ENCODE measurements around the gene CDC6.
A peak's percentile ranks its signal among the peaks of the same experiment; 100 is the strongest.

Gene CDC6

DNA sequence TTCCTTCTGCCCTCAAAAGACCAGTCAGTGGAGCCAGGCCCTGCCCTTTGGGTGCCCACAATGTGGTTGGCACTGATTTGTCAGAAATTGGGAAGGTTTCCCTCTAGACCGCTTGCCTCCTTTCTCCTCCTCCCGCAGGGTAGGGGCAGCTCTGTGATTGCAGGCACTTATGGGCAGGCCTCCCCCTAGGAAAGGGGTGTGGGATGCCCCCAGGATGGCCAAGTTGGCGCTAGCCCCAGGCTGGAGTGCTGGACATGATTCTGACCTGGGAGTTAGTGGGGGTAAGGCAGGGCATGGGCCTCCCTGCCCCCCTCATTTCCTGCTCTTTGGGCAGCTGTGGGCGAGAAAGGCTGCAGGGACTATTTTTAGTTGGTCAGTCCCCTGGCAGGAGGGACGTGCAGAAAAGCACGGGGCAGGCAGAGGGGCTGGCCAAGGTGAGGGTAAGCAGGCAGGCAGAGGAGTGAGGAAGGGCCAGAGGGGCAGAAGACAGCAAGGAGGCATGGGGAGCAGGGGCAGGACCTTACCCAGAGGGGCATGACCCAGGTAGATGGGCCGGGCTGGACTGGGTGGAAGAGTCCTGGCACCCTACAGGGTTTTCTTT, 24.6 kb downstream of the CDC6 start:
- DNase-seq, result no peak

DNA sequence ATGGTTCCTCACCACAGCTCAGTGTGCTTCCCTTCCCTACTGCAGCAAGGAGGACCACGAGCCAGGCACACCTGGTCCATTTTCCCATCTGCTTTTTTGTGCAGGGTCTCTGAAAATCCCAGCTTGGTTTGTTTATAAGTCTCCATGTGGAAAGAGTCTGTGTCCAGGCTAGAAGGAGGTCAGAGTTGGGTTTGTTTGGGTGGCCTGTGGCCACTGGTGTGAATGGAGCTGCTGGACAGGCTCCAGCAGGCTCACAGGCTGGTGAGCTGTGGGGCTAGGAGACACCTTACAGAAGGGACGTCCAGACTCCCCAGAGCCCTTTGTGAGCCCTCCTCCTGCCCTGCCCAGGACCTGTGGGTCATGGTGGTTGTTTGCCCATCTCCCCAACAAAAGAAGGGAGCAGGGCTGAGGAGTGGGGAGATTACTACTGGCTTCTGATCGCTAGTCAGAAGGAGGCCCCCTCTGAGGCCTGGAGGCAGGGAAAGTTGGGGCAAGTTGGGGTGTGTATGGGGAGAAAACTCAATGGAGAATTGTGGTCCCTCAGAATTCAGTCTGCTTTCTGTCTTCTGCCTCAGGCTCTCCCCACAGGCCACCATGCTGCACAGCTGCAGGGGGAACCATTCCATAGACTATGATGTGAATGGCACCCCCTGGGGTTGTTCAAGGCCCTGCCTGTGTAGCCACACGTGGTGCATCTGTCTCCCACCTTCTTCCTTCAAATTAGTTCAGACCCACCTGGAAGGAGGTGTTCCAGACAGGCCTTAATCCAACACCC, 25.4 kb downstream of the CDC6 start:
- DNase-seq, result no peak

DNA sequence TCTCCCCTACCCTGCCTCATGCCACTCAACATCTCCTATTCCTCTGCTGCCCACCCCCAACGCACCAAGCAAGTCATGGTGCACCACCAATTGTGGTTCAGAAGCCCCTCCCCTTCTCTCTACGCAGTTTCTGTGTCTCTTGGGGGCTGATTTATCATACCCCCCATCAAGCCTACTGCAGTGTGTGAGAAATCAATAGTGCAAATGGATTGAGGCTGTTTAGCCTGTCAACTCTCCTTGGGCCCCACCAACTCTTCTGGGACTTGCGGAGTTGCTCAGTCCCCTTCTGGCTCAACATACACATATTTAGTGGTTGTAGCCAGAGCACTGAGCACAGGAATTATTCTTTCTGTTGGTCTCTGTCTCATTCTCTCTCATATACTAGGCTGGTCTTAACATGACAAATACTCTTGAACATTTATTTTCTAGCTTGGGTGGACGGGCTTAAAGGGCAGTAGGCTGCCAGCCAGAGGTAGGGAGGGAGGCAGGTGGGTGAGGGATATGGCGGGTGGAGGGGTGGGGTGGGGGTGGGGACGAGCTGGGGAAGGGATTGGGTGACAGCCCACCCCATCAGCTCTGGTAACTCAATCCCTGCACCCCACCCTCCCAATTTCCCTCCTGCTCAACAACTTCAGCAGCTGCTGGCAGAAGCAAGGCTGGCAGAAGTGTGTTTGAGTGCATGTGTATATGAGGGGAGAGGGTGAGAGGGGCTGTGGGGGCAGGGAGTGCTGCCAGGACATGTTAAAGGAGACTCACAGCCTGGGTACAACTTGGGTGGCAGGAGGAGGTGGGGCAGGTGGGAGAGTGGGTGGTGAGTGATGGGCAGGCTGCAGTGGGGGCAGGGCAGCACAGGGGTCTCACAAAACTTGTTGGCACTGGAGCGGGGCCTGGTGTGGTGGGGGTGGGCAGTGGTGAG, 26.2 kb downstream of the CDC6 start:
- no peak for DNase-seq

DNA sequence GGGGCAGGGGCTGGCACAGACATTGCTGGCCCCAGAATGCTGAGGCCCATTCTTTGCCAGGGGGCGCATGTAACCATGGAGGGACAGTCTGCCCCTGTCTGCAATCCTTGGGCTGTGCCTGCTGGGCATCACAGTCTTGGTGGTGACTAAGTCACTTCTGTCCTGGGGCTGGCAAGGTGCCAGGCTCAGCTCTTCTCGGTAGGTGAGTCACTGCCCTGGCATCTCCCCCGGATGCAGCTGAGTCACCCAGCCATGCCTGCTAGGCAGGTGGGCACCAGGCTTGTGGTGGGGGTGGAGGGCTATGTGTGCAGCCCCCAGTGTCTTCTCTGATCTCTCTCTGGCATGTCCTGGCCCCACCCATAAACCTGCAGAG, 26.9 kb downstream of the CDC6 start:
- peak; percentile 81 to 91 for DNase-seq

DNA sequence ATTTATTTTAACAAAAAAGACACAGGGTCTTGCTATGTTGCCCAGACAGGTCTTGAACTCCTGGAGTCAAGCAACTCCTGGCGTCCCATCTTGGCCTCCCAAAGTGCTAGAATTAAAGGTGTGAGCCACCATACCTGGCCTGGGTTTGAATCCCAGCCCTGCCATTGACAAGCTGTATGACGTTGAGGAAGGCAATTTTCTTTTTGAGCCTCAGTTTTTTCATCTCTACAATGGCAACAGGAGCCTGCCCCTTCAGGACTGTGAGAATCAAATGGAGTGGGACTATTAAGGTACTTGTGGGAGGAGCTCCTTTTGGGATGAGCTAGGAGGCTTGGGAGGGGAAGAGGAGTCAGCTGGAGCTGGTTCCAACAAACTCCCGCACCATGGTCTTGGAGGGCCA, 27.5 kb downstream of the CDC6 start:
- DNase-seq, result no peak

DNA sequence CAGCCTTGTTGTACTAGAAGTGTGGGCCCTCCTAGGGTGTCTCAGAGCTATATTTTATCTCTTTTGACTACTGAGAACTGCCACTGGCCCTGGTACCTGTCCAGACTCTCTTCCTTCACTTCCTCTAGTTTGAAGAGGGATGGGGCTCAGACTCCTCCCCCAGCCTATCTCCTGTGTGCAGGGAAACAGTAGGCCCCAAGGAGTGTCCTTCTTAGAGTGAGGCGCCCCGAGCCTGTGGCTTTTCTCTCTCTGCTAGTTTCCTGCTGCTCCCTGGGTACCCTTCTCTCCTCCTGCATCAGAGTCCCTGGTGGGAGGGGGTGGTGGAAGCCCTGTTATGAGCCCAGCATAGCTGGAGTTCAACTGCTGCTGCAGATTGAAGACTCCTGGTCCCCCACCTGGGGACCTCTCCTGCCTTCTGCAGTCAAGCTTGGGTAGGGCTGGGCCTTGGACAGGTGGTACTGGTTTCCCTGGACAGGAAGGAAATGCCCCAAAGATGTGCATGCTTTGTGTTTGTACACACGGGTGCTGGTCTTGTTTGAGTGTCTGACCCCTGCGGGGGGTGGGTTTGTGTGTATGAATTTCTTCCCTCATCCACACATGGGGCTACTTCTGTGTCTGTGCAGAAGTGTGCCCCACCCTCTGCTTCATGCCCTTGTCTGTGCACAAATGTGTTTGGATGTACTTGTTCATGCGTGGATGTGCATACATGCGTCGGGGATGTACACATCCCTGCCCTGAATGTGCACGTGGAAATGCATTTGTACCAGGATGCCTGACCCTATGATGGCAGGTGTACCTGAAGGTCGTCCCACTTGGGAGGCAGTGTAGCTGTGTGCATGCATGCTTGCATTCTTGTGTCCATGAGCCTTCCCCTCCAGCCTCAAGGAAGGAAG, 28.2 kb downstream of the CDC6 start:
- DNase-seq, result no peak

DNA sequence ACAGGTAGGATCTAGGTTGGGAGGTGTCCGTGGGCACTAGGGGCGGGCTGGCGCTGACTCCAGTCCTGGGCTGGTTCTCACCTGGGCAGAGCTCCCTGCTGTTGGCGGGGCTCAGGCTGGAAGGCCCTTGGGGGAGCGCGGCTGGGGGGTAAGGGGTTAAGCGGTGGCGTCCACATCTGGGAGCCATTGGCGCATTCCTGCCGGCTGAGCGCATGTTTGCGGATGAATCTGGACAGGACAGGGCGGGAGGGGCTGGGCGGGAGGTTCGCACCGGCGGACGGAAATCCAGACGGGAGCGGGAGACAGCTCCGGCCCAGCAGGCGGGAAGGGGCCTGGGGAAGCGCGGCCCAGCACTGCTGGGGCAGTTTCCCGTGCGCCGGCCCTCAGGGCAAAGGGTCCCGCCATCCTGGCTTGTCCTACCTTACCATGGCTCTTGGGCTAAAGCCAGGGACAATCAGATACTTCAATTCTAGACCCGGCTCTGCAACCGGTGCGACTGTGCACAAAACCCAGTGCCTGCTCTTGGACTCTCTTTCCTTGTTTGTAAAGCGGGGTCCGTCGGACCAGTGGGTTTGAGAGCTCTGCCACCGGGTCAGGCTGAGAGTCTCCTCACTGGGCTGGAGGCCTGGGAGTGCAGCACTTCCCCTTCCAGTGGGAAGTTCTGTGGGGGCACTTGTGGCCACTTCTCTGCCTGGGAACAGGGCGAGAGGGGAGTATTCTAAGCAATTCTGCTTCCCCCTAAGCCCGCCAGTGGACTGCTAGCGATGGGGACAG, 29.1 kb downstream of the CDC6 start:
- no peak for DNase-seq

DNA sequence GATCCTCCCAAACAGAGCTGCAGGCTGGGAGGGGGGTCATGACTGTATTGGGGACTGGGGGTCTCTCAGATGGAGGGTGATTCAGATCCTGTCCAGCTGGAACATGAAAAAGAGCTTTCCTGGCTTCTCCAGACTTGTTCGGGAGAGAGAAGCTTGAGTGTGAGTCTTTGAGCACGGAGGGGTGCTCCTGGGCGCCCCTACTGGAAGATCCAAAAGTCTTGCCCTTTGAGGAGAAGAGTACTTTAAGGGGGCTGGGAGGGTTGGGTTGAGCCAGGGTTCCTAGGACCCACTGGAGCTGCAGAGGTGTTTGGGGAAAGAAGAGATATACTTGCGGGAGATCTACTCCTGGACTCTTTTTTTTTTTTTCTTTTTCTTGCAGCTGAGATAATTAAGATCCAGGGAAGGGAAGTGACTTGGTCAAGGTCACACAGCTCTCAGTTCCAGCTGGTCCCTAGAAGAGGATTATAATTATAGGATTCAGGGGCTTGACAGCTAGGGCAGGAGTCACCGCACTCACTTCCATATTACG, 29.7 kb downstream of the CDC6 start:
- DNase-seq, result peak; percentile 60 to 63

DNA sequence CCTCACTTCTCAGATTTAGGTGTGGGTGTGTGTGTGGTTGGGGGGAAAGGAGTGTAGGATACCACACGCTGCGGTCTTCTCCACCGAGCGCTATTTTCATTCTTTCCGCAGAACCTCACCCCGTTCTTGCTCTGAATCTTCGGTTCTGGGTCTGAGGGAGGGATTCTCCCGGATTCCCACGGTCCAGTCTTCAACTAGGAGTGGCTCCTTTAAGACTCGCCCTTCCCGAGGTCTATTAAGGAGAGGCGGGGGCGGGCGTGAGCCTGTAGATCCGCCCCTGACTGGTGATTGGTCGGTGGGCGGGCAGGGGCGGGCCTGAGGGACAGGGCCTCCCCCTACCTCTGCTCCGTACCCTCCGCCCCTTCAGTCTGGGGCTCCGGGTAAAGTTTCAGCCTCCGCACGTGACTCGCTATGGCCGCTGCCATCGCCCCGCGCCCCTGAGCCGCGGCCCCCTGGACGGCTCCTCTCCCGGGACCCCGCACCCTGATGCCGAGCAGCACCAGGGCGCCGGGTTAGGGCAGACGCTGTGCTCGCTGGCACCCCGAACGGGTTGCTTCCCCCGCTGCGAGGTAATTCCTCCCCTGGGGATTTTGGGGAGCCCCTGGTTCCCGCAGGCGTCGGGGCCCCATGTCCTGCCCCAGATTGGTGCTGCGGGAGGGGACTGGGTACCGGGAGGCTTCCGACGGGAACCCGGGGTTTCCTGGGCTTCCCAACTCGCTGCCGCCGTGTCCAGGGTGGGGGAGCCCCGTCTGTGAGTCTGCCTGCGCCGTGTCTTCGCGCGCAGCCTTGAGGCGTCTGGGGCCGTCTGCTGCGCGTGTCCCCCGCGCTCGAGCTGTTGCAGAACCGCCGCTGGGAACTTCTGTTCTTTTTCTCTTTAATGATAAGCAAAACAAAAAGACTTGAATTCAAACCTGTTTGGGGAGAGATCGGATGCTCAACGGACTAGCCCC, 30.5 kb downstream of the CDC6 start:
- DNase-seq, result peak; percentile 93 to 94

DNA sequence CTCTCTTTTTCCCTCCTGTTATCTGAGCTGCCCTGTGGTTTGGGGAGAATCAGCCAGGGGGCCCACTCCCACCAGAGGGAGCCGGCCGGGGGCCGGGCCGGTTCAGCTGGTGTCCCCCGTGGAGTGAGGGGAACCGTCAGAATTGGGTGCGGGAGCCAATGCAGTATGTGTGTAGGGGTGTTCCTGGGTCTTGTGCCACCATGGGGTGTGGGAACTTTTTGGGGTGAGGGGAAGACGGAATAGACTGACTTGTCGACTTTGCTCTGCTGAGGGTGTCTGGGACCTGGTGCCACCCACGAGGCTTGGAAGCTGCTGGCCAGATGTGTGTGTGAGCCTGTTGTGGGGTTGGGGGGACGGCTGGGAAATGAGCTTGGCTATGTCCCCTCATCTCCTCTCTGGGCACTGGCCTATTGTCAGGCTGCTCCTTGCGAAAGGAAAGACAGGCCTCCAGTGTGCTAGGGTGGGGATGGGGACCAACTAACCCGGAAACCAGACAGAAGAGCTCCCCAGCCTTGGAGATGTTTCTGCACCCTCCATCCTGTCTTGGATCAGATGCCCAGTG, 31.2 kb downstream of the CDC6 start:
- DNase-seq, result peak in 1 of 2 donors; percentile 45

DNA sequence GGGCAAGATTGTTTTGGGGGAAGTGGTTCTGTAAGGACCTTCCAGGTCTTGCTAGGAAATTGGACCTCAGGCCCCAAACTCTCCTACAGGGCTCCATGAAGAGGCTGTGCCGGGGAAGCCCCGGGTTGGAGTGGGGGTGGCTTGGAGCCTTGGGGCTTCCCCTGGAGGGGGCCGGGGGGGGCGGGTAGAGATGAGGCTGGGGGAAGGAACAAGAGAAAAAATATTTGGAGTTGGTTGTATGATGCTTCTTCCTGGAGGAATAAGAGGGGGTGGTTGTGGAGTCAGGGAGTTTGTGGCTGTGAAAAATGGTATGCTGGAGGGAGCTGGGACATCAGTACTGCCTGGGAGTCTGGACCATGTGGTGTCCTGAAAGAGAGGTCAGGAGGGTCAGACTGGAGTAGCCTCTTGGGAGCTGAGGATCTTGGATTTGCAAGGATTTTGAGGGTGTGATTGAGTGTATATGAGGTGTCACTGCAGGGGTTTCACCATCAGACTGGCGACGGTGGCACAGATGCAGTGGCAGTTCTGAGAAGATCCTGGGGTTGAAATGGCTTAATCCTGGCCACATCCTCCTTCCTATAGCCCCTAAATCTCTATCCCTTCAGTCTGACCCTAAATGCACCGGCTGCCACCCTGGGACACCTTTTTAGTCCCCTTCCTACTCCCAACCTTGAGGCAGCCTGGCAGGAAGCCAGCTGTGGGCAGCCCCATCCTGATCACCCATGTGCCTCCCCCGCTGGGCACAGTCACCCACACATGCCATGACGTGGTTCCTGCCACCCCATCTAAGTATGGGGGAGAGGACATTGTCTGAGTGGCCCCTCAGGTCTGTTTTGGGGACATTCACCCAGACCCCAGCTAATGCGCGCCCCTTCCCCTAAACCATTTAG, 32.2 kb downstream of the CDC6 start:
- DNase-seq, result peak; percentile 88 to 89

DNA sequence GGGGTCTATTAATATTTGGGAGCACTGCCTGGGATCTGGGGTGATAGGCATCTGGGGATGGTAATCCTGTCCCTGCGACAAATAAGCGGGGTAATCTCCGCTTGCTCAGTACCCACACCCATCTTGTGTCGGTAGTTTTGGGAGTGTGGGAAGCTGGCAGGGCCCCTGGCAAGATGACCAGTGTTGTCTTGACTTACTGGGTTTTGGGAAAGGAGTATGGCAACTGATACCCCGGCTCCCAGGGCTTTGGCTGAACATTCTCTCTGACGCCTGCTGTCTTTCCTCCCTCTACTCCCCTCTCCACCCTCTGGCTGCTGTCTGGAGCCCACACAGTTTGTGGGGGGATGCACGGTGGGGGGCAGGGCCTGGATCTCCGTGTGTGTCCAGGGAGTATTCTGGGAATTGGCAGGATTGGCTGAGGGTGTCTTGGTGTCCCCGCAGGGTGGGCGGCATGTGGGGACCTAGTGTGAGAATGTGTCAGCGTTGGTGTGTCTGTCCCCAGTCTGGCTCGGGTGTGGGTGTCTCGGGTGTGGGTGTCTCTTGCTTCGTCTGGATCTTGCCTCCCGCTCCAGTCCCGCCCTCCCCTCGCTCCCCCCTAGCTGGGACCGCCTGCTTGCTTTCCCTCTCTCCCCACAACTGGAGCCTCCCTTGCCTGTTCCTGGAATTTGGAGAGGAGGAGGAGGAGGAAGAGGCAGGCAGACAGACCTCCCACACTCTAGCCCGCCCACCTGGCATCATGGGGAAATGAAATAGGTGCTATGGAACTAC, 33.3 kb downstream of the CDC6 start:
- DNase-seq, result peak; percentile 77

DNA sequence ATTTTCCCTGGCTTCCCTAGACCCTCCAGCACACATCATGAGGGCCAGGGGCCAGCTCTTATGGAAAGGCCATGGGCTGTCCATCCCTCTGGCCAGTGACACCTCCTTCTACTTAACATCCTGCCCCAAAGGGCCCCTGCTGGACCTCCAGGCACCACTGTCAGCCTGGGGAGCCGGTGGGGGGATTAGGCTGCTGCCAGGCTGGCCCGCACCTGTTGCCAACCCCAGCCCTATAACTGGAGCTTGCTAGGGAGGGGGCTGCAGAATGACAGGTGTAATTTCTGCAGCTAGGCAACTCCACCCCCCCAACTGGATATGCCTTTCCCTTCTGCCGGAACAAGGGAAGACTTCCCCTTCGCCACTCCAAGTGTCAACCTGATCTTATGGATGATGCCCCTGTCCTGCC, 33.8 kb downstream of the CDC6 start:
- DNase-seq, result peak in 1 of 2 donors; percentile 42

DNA sequence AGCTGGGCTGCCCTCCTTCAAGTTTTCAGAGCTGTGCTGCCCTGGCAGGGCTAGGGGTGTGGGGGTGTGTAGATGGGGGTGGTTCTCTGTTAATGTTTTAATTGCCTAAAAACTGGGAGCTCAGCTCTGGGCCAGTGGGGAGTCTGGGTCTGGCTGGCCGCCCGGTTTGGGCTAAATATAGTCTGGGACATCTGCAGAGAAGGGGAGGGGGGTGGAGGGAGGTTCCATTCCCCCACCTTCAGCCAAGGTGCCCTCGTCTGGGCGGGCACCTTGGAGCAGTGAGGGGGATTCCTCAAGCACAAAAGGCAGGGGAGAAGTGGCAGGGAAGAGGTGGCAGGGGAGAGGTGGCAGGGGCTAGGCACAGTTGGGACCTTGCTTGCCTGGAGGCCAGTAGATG, 34.3 kb downstream of the CDC6 start:
- no peak for DNase-seq

DNA sequence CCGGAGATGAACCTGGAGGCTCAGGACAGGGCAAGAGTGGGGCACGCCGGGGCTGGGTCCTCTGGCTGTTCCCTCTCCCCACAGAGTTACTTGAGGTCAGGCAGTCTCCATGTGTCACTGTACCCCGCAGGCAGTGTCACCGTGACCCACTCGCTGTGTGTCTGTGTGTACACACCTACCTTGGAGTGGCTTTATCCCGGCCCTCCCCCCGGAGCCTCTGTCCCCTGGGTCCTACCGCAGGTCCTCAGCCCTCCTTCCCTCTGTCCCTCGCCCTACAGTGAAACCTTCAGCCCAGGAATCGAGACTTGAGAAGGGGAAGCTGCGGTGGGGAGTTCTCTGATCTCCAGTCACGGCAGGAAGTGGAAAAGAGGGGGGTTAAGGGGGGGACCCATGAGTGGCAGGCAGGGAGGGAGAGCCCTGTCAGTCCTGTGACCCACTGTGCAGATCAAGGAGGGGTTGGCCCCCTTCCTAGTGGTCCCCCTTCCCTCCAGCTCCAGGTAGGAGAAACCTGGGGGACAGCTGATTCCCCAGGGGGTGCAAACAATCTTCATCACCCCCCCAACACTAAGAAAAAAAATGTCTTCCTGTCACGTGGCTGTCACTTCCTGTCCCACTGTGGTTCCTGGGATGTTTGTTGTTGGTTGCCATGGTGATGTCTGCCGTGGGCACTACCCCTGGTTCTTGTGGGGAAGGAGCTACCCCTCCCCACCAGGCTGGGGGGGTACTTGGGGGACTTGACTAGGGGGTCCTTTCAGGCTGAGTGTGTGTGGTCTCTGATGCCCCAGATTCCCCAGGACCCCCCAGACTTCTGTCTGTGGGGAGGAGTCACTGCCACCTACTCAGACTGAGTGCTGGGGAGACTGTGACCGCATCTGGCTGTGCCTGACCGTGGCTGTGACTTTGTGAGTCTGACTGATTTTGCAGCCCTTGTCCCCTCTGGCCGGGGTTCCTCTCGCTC, 35.0 kb downstream of the CDC6 start:
- DNase-seq, result peak; percentile 97 to 98
